Glomerular endothelial cell (primary cell): ENCODE measurements around the gene TJP3. TPM values are rescaled to one million over a fixed set of nuclear protein-coding genes. Genes with fewer than 3 reads are reported as not detected.
"Not testable (repeated sequence)": the region's sequence is repeated elsewhere in the genome, so short reads cannot be mapped to it uniquely, and the experiment has no call there.

Source experiments
- DNase-seq: peaks from one replicate; pipeline ENCODE4 v3.0.0-alpha.2; 2011; ENCODE audit warnings: low read depth, low spot score; ENCODE audit errors: extremely low read depth
- total RNA-seq: library from RNA; depleted of rRNA; stranded (reverse); fragments of >200 nt; gene quantifications from 2 replicates; pipeline ENCODE4 v1.2.3, GENCODE V29; 2015

Gene TJP3
- total RNA-seq = not detected in 2 replicates

DNA sequence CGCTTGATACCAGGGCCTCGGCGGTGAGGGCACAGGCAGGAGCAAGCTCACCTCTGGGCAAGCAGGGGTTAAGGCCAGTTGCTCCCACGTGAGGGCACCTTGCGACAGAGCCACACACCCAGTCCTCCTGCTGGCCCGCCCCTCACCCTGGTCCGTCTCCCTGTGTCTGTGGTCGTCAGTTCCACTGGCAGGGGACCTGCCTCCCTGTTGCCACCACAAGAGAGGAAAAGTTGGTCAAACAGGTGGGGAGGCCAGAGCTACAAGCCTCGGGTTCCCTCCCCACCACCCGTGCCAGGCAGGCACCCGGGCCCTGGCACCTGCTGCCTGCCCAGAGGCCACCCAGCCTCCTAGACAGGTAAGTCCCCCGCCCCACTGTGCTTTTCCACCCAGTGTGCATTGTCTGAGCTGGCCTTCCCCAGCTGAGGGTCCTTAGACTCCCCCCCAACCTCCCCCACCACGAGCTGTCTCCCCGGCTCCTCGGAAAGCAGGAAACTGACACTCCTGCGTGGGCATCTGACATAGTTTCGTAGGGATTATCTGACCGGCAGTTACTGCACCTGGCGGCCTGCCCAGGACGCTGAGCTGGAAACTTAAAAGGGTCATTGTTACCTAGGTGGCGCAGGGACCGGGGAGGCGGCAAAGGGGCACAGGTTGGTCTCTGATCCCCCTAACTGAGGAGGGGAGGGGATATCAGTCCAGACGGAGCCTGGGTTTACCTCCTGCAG is at the start of gene TJP3:
Gene TJP3, plus strand, starts transcription at position 178 of the 725 bp plus-strand sequence. CDS start 20,049 bp downstream, outside the sequence.
- DNase-seq = no peak

GRCh38 chr19:3658870-3659745 is 49.1 kb upstream of the TJP3 start:
- DNase-seq = no peak

DNA sequence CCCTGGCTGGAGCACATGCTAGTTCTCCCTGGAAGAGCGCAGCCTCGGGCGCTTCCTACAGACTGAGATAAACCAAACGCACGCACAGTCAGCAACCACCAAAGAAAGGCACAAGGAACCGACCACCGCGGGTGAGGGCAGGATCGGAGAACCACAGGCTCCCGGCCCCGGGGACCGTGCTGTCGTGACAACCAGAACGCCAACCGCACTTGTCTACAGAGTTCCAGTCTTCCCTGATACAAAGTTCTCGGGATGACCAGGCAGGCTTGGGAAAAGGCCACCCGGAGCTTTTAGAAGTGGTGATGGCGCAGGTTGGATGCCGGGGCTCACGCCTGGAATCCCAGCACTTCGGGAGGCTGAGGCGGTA is 48.5 kb upstream of the TJP3 start:
- no peak for DNase-seq

- no peak for DNase-seq
Observed at GRCh38 chr19:3660493-3661219, 47.5 kb upstream of the TJP3 start.

- no peak for DNase-seq
Observed at GRCh38 chr19:3661284-3662238, 46.6 kb upstream of the TJP3 start.

DNA sequence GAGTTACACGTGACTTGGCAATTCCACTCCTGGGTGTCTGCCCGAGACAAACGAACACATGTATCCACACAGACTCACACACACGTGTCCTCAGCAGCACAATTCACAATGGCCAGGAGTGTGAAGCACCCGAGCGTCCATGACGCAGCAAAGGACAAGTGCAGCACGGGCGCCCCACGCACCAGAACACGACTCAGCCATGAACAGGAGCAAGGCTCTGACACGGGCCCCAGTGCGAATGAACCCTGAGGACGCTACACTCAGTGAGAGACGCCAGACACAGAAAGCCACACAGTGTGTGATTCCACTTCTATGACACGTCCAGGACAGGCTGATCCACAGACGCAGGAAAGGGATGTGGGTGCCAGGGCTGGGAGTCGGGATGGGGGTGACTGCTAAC is 44.3 kb upstream of the TJP3 start:
- DNase-seq = no peak

- no peak for DNase-seq
Observed at GRCh38 chr19:3664879-3665642, 43.1 kb upstream of the TJP3 start.

DNA sequence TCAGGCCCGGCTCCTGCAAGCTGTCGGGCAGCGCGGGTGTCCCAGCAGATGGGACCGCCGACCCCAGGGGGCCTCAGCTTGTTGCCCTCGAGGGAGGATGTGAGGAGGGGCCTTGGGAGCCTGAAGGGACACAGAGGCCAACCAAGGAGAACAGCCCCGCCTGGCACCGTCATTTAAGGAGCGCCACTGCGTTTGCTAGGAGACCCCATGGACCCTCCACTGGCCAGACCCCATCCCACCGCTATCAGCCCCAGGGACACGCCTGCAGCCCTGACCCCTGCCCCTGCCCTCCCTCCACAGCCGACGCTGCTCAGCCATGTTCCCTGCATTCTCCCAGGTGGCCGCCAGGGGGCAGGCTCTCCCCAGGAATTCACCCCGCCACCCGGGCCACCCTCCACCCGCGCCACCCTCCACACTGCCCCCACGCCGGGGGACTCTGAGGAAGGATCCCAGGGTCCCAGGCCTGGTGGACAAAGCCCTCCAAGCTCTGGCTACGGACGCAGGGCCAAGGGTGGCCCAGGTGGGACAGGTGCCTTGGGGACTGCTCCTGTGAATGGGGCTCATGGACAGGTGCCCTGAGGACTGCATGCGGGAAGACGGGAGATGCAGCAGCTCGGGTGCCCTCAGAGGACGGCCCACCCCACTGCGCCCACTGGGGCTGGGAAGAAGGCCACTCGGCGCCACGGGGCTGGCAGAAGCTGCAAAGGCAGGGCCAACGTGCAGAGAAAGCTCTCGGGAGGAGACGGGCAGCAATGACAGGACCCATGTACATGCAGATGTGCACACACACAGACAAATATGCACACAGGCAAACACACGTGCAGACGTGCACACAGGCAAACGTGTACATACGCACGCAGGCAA is 42.3 kb upstream of the TJP3 start:
- DNase-seq = no peak

- not testable (repeated sequence) for DNase-seq
Observed at GRCh38 chr19:3666545-3666856, 41.7 kb upstream of the TJP3 start.

DNA sequence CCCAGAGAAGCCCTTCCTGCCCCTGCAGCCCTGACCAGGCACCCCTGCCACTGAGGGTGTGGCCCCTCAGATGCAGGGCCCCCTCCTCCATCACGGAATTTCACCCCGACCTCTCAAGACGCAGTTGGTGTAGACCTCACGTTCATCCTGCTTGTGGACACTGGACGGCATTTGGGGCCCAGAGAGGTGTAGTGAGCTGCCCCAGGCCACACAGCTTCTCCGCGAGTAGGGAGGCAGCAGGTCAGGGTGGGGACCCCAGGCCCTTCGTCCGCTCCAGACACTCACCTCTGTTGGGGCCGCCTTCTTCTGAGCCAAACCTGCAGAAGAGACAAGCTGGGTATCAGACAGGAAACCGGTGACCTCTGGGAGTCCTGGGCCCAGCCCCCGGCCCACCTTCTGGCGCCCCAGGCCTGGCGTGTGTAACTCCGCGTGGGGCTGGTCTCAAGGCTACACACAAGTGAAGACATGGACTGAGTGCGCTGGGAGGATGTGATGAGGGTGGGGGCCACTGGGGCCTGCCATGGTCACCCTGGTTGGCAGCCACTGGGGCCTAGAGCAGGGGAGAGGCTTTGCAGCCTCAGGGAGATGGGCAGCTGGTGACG is 41.0 kb upstream of the TJP3 start:
- DNase-seq = no peak

DNA sequence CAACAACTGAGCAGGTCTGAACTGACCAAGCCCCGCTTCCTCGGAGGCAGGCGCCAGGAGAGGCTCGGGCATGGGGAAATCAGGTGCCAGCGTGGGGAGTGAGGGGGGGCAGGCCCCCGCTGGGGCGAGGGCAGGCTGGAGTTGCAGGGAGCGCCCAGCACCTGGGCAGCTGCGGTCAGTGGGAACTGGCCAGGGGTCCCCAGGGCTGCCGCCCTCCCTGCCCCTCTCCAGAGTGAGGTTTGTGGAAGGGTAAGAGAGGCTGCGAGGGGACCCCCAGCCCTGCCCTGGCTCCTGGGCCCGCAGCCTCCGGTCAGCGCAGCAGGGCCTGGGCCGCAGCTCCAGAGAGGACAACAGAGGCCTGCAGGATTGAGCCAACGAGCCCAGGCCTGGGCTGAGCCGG is 40.4 kb upstream of the TJP3 start:
- no peak for DNase-seq

DNA sequence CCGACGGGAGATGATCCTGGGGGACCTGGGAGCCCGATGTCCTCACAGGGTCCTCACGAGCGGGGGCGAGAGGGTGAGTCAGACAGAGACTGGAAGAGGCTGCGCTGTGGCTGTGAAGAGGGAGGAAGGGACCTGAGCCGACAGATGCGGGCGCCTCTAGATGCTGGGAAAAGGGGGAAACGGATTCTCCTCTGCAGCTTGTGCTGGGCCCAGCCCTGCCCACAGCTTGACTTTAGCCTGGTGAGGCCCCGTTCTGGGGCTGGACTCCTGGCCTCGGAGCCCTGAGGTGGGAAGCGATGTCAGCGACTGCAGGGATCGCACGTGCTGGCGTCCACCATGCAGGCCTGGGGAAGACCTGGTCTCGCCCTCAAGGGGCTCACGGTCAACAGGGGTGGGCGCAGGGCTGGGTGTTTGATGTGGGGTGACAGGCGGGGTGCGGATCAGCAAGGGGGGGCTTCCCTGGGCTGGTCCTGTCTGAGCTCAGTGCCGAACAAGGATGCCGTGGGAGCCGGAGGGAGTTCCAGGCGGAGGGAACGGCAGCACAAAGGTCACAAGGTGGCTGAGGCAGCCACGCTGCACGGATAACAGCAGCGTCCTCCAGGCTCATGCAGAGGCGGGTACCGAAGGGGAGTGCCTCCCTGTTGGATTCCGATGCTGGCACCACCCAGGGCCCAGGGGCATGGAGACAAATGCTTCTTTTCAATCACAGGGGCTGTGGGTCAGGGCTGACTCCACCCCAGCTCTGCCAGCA is 39.7 kb upstream of the TJP3 start:
- no peak for DNase-seq

DNA sequence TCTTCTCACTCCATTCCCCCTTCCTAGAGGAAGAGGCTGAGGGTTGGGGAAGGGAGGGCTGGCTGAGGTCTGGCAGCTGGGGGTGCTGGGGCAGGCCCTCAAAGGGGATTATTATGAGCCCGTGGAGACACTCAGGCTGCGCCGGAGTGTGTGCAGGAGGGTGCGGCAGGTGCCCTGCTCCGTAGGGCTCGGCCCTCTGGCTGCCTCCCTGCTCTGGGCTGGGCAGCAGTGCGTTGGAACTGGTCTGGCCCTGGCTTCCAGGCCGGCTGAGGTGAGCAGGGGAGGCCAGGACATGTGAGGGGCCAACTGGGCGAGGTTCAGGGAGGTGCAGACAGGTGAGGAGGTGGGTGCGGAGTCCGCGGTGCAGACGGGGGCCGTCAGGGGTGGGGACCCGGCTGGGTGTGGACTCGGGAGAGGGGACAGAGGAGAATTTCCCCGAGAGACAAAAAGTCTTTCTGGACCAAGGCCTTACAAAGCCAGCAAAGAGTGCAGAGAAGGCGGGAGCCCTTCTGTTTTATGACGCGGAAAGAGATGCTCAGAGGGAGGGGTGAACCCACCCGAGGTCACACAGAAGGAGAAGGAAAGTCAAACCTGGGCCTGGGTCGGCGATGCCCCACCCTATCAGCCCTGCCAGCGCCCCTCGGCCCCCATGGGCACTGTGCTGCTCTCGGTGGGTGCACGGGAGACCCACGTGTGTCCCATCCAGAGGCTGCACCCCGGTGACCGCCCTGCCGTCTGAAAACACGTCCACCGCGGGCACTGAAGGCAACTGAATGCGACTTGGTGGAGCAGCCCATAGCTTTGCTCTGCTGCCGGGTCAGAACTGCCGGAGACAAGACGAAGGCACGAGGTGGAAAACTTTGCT is 38.9 kb upstream of the TJP3 start:
- DNase-seq = no peak

GRCh38 chr19:3669947-3670795 is 38.0 kb upstream of the TJP3 start:
- no peak for DNase-seq

DNA sequence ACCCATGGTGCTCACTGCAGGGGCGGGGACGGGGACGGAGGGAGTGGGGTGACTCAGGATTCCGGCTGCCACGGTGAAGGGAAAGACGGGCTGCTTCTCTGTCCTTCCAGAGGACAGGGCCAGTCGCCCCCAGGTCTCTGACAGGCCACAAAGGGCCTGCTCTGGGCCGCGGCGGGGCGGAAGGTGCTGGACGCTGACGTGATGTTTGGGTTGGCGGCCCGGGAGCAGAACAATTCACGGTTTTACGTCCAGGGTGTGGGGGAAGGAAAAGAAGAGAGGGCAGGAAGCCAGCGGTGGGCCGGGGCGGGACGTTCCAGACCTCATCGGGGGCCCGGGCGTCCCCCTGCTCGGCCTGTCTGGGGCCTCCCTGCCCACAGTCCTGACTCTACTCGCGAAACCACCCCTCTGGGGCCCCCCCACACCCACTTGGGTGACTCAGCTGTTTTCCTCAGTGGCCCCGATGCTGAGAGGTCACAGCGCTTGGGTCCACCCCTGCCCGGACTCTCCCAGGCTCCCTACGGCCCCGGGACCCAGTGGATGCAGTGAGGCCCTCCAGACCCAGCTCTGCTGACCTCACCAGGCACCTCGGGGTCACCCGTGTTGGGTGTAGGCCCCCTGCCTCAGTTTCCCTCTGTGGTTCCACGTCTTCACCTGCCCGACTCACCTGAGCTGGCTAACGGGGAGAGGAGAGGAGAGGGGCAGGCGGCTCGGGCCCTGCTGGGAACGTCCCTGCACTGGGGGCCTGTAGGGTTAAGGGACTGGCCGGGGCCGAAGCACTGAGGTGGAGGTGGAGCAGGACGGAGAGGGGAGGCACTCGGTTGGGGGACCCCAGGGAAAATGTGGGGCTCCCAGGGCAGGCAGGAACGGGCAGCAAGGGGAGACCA is 37.1 kb upstream of the TJP3 start:
- no peak for DNase-seq
